ENCODE measurements around the gene MMD. TPM values are rescaled to one million over a fixed set of nuclear protein-coding genes. Genes with fewer than 3 reads are reported as not detected.
A peak's percentile ranks its signal among the peaks of the same experiment; 100 is the strongest.

The MMD gene
- total and polyA plus RNA-seq, 2 of the 13 experiments (the other 11 are each of a cell fraction or from before 2014, with no cell fraction given) = 121 to 225 TPM

GRCh38 chr17:55348749-55349354, 72.8 kb downstream of the MMD start (continued):
- TF ChIP-seq ISL2 (CRISPR knock-in tag; IDR thresholded peaks at IDR 0.05) (peak; percentile 54; the same call in 1 of the 2 replicates), YY1 (IDR thresholded peaks at IDR 0.05; ENCODE audit: insufficient read depth, insufficient replicate concordance, low read depth, low read length) (peak; percentile 25), KDM4B (CRISPR knock-in tag; IDR thresholded peaks at IDR 0.05) (no peak), ZNF232 (CRISPR knock-in tag; IDR thresholded peaks at IDR 0.05; ENCODE audit: borderline replicate concordance) (no peak), ZNF790 (CRISPR knock-in tag; IDR thresholded peaks at IDR 0.05; ENCODE audit: borderline replicate concordance) (0 out of 2 replicates have a peak, but pooled peaks have one; percentile 47), SCMH1 (CRISPR knock-in tag; IDR thresholded peaks at IDR 0.05; ENCODE audit: borderline replicate concordance) (no peak), CBFB (CRISPR knock-in tag; IDR thresholded peaks at IDR 0.05) (no peak), ESRRA (CRISPR knock-in tag; IDR thresholded peaks at IDR 0.05; ENCODE audit: low read depth) (0 out of 2 replicates have a peak, but pooled peaks have one; percentile 32), ARHGAP35 (CRISPR knock-in tag; IDR thresholded peaks at IDR 0.05; ENCODE audit: borderline replicate concordance) (no peak), FOXK2 (IDR thresholded peaks at IDR 0.05) (no peak), NR2F6 (IDR thresholded peaks at IDR 0.05) (no peak), NR2F6 (CRISPR knock-in tag; IDR thresholded peaks at IDR 0.05) (peak; percentile 36; the same call in 1 of the 2 replicates), ZNF550 (CRISPR knock-in tag; IDR thresholded peaks at IDR 0.05; ENCODE audit: borderline replicate concordance) (no peak), HNF1B (CRISPR knock-in tag; IDR thresholded peaks at IDR 0.05) (0 out of 2 replicates have a peak, but pooled peaks have one; percentile 39), POGZ (CRISPR knock-in tag; IDR thresholded peaks at IDR 0.05) (peak; percentile 39; the same call in 1 of the 2 replicates), PHB2 (IDR thresholded peaks at IDR 0.05; ENCODE audit: partially characterized antibody) (no peak), POGK (CRISPR knock-in tag; conservative IDR thresholded peaks at IDR 0.05) (no peak), SMC3 (IDR thresholded peaks at IDR 0.05; ENCODE audit: low read length) (peak; percentile 99), CHD2 (IDR thresholded peaks at IDR 0.05; ENCODE audit: low read depth, low read length) (no peak)
- TF ChIP-seq, protein P1, sequence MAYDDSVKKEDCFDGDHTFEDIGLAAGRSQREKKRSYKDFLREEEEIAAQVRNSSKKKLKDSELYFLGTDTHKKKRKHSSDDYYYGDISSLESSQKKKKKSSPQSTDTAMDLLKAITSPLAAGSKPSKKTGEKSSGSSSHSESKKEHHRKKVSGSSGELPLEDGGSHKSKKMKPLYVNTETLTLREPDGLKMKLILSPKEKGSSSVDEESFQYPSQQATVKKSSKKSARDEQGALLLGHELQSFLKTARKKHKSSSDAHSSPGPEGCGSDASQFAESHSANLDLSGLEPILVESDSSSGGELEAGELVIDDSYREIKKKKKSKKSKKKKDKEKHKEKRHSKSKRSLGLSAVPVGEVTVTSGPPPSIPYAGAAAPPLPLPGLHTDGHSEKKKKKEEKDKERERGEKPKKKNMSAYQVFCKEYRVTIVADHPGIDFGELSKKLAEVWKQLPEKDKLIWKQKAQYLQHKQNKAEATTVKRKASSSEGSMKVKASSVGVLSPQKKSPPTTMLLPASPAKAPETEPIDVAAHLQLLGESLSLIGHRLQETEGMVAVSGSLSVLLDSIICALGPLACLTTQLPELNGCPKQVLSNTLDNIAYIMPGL (CRISPR knock-in tag; IDR thresholded peaks at IDR 0.05; ENCODE audit: borderline replicate concordance in 1 of 2, low read depth in 1 of 2) = peak; percentile 65 to 67
- TF ChIP-seq, protein P2, sequence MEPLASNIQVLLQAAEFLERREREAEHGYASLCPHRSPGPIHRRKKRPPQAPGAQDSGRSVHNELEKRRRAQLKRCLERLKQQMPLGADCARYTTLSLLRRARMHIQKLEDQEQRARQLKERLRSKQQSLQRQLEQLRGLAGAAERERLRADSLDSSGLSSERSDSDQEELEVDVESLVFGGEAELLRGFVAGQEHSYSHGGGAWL (CRISPR knock-in tag; IDR thresholded peaks at IDR 0.05) = no peak
- TF ChIP-seq, protein P3, sequence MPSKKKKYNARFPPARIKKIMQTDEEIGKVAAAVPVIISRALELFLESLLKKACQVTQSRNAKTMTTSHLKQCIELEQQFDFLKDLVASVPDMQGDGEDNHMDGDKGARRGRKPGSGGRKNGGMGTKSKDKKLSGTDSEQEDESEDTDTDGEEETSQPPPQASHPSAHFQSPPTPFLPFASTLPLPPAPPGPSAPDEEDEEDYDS (CRISPR knock-in tag; IDR thresholded peaks at IDR 0.05) = peak; percentile 20; the same call in 1 of the 2 replicates
- TF ChIP-seq, protein P4, sequence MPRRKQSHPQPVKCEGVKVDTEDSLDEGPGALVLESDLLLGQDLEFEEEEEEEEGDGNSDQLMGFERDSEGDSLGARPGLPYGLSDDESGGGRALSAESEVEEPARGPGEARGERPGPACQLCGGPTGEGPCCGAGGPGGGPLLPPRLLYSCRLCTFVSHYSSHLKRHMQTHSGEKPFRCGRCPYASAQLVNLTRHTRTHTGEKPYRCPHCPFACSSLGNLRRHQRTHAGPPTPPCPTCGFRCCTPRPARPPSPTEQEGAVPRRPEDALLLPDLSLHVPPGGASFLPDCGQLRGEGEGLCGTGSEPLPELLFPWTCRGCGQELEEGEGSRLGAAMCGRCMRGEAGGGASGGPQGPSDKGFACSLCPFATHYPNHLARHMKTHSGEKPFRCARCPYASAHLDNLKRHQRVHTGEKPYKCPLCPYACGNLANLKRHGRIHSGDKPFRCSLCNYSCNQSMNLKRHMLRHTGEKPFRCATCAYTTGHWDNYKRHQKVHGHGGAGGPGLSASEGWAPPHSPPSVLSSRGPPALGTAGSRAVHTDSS (CRISPR knock-in tag; conservative IDR thresholded peaks at IDR 0.05) = no peak
